HG03039 (cell line): ENCODE measurements around the gene MED9.
A peak's percentile ranks its signal among the peaks of the same experiment; 100 is the strongest.
"Not testable (repeated sequence)": the region's sequence is repeated elsewhere in the genome, so short reads cannot be mapped to it uniquely, and the experiment has no call there.

ENCODE experiments used
- ATAC-seq: cut with Tn5 transposase; IDR thresholded peaks from one replicate; pipeline ENCODE4 v1.9.1; 2021; ENCODE audit warnings: mild to moderate bottlenecking, moderate library complexity; ENCODE audit not compliant: unreplicated experiment

MED9 gene, protein sequence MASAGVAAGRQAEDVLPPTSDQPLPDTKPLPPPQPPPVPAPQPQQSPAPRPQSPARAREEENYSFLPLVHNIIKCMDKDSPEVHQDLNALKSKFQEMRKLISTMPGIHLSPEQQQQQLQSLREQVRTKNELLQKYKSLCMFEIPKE

DNA sequence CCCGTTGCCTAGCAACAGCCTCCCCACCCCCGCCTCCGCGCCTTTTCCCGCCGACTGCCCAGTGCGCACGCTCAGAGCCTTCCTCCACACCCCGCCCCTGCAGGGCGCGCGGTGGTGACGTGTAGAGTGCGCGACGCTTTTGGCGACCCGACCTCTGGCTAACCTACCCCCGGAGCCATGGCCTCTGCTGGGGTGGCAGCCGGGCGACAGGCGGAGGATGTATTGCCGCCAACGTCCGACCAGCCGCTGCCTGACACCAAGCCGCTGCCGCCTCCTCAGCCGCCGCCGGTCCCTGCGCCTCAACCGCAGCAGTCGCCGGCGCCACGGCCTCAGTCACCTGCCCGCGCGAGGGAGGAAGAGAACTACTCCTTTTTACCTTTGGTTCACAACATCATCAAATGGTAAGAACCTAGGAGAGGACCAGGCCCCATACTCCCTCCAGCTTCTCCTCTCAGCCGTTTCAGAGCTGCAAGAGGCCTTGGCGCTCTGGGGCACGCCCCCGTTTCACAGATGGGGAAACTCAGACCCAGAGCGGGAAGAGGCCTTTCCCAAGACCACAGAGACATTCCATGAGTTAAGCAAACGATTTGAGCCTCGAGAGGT is at the start of gene MED9:
MED9 (plus strand) TSS at position 136 of the 603 bp plus-strand sequence; CDS start at position 178, 42 bp downstream.
- peak; percentile 82 for ATAC-seq

DNA sequence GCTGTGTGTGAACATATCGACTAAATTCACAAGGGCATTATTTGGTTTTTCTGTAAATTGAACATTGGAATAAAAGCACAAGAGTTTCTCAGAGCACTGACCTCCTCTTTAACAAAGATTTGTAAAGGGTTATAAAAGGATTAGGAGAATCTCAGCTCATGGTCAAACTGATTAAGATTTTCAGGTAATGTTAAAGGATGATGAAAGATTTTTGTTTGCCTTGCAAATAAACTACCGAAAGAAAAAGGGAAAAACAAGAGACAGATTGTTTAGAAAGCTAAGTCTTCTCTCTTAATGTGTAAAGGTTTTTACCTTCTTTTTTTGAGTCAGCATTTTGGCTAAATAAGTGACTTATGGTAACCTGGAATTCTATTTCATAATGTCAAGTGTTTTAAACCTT is 47.6 kb upstream of the MED9 start:
- ATAC-seq: no peak

DNA sequence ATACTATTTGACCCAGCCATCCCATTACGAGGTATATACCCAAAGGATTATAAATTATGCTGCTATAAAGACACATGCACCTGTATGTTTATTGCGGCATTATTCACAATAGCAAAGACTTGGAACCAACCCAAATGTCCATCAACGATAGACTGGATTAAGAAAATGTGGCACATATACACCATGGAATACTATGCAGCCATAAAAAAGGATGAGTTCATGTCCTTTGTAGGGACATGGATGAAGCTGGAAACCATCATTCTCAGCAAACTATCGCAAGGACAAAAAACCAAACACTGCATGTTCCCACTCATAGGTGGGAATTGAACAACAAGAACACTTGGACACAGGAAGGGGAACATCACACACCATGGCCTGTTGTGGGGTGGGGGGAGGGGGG is 45.9 kb upstream of the MED9 start:
- not testable (repeated sequence) for ATAC-seq

DNA sequence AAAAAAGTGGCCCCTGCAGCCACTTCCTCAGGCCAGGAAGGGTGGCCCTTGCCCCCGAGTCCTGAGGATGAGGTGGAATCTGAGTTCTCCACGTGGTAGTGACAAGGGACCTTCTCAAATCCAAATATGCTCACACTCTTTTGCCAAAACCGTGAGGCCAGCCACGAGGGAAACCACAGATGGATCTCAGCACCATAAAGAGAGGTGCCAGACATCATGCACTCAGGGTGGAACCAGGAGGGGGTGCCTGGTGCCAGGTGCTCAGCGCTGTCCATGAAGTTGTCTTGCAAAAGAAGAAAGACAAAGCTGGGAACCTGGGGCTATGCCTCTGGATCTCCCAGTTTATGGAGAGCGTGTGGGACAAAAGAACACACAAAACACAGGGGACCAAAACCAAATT is 45.2 kb upstream of the MED9 start:
- ATAC-seq: no peak

DNA sequence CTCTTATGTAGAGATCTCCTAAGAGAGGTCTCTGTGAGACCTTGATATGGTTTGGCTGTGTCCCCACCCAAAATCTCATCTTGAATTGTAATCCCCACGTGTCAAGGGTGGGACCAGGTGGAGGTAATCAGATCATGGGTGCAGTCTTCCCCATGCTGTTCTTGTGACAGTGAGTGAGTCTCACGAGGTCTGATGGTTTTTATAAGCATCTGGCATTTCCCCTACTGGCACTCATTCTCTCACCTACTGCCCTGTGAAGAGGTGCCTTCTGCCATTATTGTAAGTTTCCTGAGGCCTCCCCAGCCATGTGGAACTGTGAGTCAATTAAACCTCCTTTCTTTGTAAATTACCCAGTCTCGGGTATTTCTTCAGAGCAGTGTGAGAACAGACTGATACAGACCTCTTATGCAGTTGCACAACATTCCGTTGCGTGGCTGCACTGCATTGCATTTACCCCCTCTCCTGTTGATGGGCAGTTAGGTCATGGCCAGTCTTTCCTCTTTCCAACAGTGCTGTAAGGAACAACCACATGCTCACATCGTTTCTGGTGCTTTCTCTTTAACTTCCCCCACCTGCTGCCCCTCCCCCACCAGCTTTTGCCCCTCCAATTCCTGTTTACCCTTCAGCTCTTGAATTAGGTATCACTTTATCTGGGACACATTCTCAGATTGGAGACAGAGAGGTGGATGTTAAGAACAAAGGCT is 43.6 kb upstream of the MED9 start:
- ATAC-seq: no peak

DNA sequence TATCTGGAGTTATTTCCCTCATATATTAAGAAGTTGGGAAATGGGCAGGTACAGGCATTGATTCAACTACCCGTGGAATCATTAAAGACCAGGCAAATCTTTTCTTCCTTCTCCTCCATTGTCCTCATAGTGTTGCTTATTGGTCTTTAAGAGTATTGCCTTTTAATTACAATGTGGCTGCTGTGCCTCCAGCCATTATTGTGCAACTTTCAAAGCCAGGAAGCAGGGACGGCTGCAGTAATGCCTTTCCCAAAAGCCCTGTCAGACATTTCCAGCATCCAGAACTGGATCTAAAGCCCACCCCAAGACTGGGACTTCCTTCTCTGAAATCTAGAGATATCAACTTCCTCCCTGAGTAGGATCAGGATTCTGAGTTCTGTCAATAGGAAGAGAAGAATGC is 42.3 kb upstream of the MED9 start:
- ATAC-seq: no peak

DNA sequence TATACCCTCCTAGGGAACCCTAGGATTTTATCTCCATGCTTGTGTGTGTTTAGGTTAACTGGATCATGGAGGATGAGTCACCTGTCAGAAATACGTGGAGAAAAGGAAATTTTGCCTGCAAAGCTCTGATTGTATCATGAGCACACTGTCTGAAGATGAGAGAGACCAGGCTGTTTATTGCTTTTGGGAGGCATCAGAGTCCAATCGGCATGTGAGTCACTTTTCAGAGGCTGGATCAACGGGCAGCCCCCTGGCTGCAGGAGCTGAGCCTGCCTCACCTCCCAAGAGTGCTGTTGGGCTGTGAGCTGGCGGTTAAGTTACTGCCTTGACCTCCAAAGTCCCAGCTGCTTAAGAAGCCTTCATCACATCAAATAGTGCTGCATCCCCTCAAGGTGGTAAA is 41.5 kb upstream of the MED9 start:
- ATAC-seq: no peak

DNA sequence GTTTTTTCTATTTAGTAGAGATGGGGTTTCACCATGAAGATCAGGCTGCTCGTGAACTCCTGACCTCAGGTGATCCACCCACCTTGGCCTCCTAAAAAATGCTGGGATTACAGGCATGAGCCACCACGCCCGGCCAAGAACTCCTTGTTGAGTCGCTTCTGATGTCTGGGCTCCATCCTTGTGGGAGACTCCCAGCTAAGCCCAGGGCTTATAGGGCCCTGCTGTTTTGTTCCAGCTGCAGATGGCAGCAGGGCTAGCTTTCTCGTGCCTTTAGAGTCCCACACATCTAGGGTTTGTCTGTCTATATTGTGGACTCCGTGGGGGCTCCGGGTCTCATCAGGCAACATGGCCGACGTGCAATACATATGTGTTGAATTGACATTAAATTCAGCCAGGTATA is 39.3 kb upstream of the MED9 start:
- ATAC-seq: no peak

DNA sequence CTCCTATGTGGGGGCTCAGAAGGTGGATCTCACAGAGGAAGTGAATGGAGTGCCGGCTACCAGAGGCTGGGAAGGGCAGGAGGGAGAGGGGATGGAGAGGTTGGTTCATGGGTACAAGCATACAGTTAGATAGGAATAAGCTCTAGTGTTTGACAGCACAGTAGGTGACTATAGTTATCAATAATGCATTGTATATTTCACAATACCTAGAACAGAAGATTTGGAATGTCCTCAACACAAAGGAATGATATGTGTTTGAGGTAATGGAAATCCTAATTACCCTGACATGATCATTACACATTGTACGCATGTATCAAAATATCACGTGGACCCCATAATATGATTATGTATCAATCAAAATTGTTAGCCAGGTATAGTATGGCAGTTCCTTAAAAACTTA is 38.9 kb upstream of the MED9 start:
- ATAC-seq: no peak

DNA sequence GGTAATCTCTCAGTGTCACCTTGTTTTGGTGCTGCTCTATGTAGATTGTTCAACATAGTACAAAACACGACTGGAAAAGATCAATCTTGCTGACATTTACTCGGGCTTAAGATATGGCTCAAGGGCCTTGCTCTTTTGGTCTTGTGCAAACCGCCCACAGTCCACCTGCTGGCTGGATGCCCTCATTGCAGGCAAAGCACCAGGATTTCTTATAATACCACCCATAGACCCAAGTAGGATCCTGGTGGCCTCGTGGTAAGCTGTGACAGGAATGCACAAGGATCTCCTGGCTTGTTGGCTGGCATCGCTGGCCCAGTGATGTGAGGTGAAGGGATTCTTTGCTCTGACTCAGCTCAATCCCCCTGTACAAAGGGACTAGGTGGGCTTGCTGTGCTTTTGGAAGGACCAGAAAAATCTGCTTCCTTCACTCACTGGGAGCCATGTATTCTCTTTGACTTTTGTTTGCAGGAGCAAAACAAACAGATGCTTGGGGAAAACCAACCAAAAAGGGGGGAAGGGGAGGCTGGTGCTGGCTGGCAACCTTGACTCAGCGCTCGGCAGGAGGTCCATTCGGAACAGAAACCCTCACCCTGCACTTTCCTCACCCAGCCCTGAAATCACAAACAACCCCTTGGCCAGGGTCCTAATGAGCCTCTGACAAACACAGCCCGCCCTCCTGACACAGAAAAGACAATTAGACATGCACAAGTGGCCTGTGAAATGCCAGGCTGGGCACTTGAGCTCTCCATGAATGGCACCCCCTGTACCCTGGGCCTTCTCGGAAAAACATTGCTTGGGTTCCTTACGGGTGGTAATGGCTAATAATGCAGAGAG is 36.6 kb upstream of the MED9 start:
- no peak for ATAC-seq

DNA sequence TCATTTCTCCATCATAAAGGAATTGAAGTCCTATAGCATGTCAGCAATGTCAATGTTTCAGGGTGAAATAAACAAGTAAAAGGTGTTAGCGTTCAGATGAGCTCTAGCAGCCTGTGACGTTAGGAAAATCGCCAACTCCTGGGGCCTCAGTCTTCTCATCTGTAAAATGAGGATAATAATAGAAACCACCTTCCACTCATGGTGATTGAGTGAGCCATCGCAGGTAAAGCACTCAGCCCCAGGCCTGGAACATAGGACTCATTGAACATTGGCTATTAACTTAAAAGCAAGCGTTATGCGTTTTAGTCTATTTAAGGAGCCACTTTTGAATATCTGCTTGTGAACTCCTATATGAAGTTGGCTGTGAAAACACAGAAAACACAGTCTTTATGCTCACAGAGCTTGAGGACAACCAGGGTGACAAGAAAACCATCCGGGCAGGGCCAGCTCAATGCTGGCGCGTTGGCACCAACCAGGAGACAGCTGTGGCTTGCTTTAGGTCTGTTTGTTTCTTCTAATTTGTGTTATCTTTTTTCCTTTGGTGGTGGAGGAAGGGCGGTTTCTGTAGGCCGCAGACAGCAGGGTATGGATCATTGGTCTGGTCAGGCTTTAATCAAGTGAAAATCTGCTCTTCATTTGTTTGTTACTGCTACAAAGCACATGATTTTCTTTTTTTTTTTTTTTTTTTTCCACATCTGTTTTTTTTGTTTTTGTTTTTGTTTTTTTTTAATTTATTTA is 35.7 kb upstream of the MED9 start:
- no peak for ATAC-seq

DNA sequence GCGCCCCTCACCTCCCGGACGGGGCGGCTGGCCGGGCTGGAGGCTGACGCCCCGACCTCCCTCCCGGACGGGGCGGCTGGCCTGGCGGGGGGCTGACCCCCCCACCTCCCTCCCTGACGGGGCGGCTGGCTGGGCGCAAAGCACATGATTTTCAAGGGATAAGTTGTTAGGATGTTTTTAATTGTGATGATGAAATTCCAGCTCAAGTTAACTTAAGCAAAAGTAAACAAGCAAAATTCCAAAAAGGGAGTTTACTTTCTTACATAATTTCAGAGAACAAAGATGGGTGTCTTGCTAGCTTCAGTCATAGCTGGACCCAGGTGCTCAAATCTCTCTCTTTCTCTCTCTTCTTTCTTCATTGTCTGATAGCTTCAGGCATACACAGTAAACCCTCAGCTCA is 33.6 kb upstream of the MED9 start:
- no peak for ATAC-seq

DNA sequence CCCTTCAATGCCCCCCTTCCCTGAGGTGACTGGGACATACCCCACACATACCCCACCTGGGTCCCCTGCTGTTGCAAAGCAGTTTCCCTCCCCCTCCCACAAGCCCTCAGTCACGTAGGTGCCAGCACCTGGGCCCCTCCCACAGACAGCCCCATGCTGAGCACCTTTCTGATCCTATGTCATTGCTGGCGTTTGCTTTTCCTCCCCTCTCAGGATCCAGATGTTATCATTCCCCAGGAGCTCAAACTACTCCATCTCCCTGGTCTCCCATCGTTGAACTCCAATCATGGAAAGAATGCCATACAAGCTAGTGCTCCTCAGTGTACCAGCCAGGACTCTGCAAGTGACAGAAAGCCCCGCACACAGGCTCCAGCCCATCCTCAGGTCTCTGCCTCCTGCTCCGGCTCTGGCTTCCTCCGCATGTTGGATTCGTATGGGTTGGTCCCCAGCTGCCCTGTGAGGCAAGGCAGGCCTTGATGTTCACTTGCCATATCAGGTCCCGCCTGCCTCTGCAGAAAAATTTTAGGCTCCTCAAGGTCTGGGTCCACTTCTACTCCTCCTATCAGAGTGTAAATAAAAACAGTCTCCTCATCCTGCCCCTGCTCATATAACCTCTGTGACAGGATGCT is 31.4 kb upstream of the MED9 start:
- no peak for ATAC-seq

DNA sequence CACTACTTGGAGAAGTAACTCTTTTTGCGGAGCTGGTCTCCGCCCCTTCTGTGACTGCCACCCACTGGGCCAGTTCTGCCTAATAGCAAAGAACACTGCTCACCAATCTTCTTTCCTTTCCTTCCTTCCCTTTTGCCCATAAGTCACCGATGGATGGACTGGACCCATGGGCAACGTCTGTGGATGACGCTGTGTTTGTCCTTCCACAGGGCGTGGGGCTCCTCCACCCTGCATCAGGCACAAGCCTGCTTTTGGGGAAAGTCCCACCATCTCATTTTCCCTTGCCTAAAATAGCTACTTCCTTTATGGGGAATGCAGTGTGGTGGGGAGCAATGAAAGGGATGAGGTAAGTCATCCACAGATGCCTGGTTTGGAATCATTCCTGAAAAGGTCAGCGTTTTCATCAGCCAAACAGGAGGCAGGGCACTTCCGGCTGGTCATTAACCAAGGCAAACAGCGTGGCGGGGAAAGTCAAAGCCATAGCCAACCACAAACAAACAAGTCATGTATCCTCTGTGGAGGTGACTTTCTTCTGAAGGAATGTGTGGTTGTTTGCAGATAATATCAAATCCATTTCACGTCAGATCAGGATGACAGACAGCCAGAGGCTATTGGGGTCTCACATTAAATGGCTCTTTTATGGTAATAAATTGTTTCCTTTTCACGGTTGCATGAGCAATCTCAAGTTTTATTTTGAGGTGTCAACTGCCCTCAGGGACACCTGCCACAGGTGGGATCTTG is 30.7 kb upstream of the MED9 start:
- ATAC-seq: no peak

DNA sequence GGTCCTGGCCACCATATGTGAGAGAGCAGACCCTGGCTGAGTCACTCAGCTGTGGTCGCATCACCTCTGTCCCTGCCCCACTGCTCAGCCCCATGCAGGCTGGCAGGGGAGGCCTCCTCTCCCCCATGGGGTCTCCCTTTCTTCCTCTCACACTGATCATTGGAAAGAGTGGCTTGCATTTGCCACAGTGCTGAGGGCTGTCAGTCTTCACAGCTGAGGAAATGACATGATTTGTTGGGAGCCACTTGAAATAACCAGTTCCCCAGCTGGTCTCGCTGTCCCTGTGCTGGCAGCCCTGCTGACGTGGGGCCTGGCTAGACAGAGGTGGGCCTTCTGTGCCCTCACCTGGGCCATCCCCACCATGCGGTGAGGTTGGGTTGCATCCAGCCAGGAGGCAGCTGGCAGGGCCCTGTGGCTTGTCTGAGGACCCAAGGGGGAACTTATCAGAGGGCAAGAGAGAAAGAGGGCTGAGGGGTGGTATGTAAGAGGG is 30.1 kb upstream of the MED9 start:
- no peak for ATAC-seq

DNA sequence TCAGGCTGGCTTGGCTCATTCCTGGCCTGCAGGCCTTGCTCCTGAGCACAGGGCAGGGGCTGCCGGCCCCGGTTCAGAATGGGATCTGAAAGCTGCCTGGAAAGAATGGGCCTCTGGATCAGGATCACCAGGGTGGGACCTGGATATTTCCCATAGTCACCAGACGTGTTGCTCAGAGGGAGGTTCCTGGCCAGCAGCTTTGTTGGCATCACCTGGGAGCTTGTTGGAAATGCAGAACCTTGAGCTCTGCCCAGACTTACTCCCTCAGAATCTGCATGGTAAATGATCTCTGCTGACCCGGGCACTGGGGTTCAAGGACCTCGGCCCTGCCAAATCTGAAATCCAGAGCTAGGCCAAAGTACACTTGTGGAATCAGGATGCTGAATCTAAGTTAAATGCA is 29.5 kb upstream of the MED9 start:
- ATAC-seq: no peak

DNA sequence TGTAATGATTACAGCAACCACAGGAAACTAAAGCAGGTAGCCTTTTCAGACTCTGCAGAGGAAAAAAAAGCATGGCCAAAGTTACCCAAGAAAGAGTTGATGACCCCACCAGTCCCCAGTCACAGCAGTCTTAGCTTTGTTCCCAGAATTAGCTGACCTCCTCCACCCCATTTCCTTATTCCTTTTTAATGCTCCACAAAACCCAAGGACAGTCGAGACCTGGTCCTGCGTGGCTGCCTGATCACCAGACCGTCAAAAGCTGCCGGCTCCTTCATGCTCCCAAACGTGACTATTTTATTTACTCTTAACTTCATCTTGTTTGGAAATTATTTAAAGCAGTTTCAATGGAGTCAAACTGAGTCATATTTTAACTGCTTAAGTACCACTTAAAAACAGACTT is 28.7 kb upstream of the MED9 start:
- no peak for ATAC-seq

DNA sequence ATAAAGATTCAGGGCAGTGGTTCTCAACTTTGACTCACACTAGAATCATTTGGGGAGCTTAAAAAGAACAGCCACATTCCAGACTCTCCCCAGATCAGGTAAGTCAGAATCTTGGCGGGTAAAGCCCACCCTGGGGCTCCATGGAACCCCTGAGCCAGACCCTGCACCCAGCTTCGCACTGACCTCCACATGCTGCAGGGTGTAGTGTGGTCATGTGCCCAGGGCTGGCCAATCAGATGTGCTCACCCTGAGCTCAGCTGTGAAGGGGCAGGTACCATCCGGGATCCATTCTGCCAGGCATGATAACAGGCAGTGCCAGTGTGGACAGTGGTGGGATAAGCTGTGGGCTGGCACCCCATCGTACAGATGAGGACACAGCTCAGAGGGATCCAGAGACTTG is 28.1 kb upstream of the MED9 start:
- ATAC-seq: no peak

DNA sequence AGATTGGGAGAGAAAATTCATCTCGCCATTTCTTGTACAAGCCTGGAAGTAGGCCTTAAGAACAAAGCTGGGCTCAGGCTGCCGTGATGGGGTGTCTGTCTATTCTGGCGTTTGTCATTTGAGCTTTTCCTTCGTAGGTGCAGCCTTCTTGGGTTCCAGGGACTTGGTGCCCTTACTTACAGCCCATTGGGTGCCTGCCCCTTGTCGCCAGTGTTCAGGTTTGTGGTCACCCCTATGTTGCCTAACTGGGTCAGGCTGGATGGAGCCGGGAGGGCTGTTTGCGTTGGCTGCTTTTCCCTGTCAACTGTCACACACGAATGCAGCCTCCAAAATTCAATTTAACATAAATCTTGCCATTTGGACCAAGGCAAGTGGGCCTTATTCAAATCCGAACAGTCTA is 23.7 kb upstream of the MED9 start:
- no peak for ATAC-seq

DNA sequence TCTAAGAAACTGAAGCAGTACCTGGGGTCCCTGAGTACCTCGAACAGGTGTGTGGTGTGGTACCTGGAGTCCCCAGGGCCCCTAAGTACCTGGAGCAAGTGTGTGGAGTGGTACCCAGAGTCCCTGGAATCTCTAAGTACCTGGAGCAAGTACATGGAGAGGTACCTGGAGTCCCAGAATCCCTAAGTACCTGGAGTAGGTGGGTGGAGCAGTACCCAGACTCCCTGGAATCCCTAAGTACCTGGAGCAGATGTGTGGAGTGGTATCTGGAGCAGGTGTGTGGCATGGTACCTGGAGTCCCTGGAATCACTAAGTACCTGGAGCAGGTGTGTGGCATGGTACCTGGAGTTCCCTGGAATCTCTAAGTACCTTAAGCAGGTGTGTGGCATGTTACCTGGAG is 22.5 kb upstream of the MED9 start:
- ATAC-seq: no peak
